Retina (tissue), 1 donor: ENCODE measurements around the gene PWP1.

Experiments used
- DNase-seq: peaks from one replicate; pipeline ENCODE4 v3.0.0-alpha.2; 2016

PWP1 gene

GRCh38 chr12:107685360-107686248 lies at the start of gene PWP1:
Gene PWP1, plus strand, starts transcription at chr12:107685799. Its CDS starts 101 bp downstream, at chr12:107685900.
- DNase-seq = peak; percentile 98

DNA sequence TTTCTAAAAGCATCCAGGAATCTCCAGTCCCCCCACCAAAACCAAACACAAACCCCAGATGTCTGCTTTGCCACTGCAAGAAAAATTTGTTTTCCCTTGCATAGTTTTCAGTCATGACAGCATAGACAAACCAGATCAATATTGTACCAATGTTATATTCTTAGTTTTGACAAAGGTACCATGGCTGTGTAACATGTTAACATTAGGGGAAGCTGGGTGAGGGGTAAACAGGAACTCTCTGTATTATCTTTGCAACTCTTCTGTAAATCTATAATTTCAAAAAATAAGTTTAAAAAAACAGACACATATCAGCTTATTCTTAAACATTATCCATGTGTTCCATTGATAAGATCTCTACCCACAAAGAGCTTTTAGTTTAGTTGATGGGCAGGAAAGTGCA lies 44.4 kb upstream of the PWP1 start:
- DNase-seq = no peak

DNA sequence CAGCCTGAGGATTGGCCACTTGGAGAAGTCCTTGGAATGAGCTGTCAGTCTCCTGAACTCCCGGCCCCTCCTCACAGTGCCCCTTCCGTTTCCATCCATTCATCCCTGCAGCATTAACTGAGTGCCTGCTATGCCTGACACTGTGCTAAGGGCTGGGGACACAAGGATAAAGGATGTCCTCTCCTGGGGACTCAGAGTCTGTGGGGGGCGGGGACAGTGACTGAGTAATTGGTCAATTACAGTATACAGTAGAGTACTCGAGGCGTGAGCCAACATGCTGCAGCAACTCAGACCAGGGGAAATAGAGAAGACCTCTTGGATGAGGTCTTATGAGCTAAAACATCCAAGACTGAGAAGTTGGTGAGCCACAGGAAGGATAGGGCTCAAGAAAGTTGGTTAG lies 43.4 kb upstream of the PWP1 start:
- no peak for DNase-seq

- DNase-seq = peak; percentile 87
Measured at GRCh38 chr12:107645630-107646333, 39.8 kb upstream of the PWP1 start.

GRCh38 chr12:107646436-107646835 lies 39.2 kb upstream of the PWP1 start:
- no peak for DNase-seq

GRCh38 chr12:107649661-107650061 lies 35.9 kb upstream of the PWP1 start:
- no peak for DNase-seq

GRCh38 chr12:107650977-107651376 lies 34.6 kb upstream of the PWP1 start:
- no peak for DNase-seq

DNA sequence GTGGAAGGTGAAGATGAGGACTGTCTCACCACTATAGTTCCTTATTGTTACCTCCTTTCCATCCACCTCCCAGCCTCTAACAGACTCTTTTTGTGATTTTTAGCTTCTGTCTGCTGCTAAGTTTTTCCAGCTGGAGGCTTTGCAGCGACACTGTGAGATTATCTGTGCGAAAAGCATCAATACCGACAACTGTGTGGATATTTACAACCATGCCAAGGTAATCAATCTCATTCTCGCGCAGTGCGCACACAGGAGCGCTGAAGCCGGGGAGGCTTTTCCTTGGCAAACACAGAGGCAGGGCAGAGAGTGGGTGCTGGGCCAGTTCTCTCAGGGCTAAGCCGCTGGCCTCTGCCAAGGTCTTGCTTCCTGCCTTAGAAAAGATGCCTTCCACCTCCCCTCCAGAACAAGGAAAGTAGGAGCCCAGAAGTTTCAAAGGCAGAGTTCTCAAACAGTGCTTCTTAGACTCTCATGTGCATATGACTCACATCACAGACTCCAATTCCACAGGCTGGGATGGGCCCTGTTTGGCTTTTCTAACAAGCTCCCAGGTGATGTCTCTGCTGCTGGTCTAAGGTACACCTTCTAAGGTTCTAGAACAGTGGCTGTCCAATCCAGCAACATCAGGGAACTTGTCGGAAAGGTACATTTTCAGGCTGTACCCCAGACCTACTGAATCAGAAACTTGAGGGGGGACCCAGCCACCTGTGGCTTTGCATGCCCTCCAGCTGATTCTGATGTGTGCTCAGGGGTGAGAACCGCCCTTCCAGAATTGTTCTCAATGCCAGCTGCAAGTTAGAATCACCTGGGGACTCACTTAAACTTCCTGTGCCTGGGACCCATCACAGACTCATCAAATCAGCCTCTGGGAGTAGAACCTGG lies 33.8 kb upstream of the PWP1 start:
- DNase-seq = no peak

DNA sequence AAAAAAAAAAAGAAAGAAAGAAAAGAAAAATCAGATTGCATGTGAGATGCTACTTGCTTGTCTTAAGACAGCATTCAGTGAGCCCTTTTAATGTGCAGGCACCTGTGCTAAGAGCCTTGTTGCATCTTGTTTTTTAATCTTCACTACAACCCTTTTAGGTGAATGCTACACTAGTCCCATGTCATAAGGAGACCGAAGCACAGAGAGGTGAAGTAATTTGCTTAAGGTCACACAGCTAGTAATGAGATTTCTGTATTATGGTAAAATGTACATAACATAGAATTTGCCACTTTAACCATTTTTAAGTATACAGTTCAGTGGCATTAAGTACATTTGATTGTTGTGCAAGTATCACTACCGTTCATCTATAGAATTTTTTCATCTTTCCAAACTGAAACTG lies 32.1 kb upstream of the PWP1 start:
- DNase-seq = no peak

DNA sequence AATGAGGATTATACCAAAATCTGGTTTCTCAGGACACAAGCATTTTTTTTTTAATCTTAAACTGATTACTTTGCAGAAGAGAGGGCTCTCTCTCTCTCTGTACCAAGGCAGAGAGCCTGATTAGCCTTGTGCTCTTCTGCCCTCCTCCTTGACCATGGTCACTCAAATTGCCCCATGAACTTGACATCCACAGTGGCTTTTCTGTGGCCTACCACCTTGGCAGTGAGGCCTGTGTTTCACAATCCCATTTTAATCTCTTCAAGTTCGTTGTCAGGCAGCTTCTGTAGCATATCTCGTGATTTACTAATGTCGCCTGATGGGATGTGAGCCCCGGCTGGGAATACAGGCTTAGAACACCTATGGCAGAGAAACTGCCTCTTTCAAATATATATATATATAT lies 30.7 kb upstream of the PWP1 start:
- DNase-seq = no peak

- no peak for DNase-seq
Measured at GRCh38 chr12:107655281-107656065, 30.1 kb upstream of the PWP1 start.

- DNase-seq = no peak
Measured at GRCh38 chr12:107656302-107656701, 29.3 kb upstream of the PWP1 start.

GRCh38 chr12:107657133-107657532 lies 28.5 kb upstream of the PWP1 start:
- no peak for DNase-seq

GRCh38 chr12:107657621-107658020 lies 28.0 kb upstream of the PWP1 start:
- no peak for DNase-seq

GRCh38 chr12:107660235-107660634 lies 25.4 kb upstream of the PWP1 start:
- DNase-seq = no peak

GRCh38 chr12:107660861-107661415 lies 24.7 kb upstream of the PWP1 start:
- DNase-seq = no peak

GRCh38 chr12:107661830-107662229 lies 23.8 kb upstream of the PWP1 start:
- DNase-seq = no peak

GRCh38 chr12:107662484-107662883 lies 23.1 kb upstream of the PWP1 start:
- DNase-seq = no peak

DNA sequence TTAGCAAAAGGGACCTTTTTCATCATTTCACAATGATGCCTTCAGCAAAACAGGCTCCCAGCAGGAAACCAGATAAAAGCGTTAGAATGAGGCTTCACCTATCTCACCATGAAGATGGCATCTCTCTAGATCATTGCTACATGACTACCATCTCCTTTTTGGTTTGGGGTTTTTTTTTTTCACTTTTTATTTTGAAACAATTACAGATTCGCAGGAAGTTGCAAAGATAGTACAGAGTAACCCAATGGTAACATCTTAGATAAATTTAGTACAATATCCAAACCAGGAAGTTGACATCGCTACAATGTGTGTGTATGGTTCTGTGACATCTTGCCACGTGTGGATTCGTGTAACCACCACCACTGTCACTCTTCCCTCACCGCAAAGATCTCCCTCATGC lies 22.3 kb upstream of the PWP1 start:
- DNase-seq = no peak

DNA sequence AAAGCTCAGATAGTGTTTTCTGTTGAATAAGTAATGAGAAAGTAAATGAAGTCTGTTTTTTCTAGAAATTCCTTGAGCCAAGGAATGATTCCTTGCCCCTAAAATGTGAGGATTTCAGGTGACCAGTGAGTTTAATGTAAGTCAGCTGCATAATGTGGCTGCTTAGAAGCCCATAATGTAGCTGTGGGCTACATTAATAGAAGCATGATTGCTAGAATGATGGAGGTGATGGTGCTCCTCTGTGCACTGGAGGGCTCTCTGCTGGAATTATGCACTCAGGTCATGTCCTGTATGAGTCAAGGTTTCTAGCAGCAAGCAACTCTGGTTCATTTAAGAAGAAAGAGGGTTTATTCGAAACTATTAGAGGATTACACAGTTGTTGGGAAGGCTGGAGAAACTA lies 19.6 kb upstream of the PWP1 start:
- DNase-seq = no peak

DNA sequence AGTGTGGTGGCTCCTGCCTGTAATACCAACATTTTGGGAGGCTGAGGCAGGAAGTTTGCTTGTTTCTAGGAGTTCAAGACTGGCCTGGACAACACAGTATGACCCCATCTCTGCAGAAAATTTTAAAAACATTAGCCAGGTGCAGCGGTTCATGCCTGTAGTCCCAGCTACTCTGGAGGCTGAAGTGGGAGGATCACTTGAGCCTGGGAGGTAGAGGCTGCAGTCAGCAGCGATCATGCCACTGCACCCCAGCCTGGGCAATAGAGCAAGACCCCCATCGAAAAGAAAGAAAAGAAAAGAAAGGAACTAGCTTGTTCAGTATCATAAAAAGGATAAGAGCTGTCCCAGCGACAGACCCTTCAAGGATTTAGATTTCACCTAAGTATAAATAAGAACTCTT lies 18.1 kb upstream of the PWP1 start:
- no peak for DNase-seq
